ENCODE measurements around the gene DSPP. TPM values are rescaled to one million over a fixed set of nuclear protein-coding genes. Genes with fewer than 3 reads are reported as not detected.

DSPP gene
- total RNA-seq, 1 donor from 2014 or later: not detected

- Histone ChIP-seq H3K4me3 (ENCODE audit: insufficient read depth, low read depth, low read length) (no peak overlapping the region), H3K27ac (ENCODE audit: low read depth, low read length) (no peak overlapping the region), H3K4me1 (ENCODE audit: insufficient read depth, low read length) (no peaks in the 10 kb centered on the region), H3K4me2 (ENCODE audit: low read length) (no peak overlapping the region), H3K79me2 (ENCODE audit: insufficient read depth, low read length) (no peaks in the 10 kb centered on the region), H3K36me3 (ENCODE audit: insufficient read depth, low read length) (no peaks in the 10 kb centered on the region), H3K9me3 (ENCODE audit: insufficient read depth, low read depth, low read length) (no peaks in the 10 kb centered on the region), H3K9ac (ENCODE audit: low read length) (no peak overlapping the region), H4K20me1 (ENCODE audit: insufficient read depth, low read length) (no peaks in the 10 kb centered on the region), H3K27me3 (ENCODE audit: insufficient read depth, low read length) (no peaks in the 10 kb centered on the region), H2AFZ (ENCODE audit: low read depth, low read length) (no peak overlapping the region)
- Mint-ChIP-seq H3K36me3 (ENCODE audit: low read depth, unreplicated experiment) (no peaks in the 10 kb centered on the region), H3K4me3 (ENCODE audit: unreplicated experiment) (no peak overlapping the region), H3K27ac (ENCODE audit: unreplicated experiment) (no peak overlapping the region), H3K4me1 (ENCODE audit: low read depth, unreplicated experiment) (no peaks in the 10 kb centered on the region), H3K27me3 (ENCODE audit: low read depth, unreplicated experiment) (peaks cover 2% of the 10 kb centered on the region), H3K9me3 (ENCODE audit: unreplicated experiment) (peaks cover 2% of the 10 kb centered on the region)
- DNase-seq (ENCODE audit: low read depth): no peak
- TF ChIP-seq EZH2 (IDR thresholded peaks at IDR 0.05; ENCODE audit: insufficient read depth, low read length): no peak
- TF ChIP-seq, protein P1, sequence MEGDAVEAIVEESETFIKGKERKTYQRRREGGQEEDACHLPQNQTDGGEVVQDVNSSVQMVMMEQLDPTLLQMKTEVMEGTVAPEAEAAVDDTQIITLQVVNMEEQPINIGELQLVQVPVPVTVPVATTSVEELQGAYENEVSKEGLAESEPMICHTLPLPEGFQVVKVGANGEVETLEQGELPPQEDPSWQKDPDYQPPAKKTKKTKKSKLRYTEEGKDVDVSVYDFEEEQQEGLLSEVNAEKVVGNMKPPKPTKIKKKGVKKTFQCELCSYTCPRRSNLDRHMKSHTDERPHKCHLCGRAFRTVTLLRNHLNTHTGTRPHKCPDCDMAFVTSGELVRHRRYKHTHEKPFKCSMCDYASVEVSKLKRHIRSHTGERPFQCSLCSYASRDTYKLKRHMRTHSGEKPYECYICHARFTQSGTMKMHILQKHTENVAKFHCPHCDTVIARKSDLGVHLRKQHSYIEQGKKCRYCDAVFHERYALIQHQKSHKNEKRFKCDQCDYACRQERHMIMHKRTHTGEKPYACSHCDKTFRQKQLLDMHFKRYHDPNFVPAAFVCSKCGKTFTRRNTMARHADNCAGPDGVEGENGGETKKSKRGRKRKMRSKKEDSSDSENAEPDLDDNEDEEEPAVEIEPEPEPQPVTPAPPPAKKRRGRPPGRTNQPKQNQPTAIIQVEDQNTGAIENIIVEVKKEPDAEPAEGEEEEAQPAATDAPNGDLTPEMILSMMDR (IDR thresholded peaks at IDR 0.05; ENCODE audit: insufficient read depth, low read depth, low read length): no peak
- FAIRE-seq: no peak
Observed at GRCh38 chr4:87574996-87575395, 33.3 kb upstream of the DSPP start.

DNA sequence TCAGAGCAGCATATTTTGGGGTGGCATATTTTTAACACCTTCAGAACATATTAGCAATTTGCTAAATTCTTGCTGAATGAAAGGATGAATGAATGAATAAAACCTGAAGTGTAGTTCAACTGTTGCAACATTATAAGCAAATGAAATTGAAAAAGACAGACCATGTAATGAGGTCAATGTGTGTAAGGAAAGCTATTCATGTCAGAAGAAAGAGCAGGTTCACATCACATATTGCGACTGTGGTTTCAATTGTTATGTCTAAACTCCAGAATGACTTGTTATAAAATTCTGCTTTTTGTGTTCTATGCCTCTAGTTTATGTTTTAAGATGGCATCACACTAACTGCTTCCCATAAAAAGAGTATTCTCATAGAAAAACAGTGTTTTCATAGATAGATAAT, 32.9 kb upstream of the DSPP start:
- Histone ChIP-seq H4K20me1 (ENCODE audit: insufficient read depth, low read length) (no peaks in the 10 kb centered on the region), H2AFZ (ENCODE audit: low read depth, low read length) (no peak overlapping the region), H3K4me2 (ENCODE audit: low read length) (no peak overlapping the region), H3K36me3 (ENCODE audit: insufficient read depth, low read length) (no peaks in the 10 kb centered on the region), H3K27me3 (ENCODE audit: insufficient read depth, low read length) (no peaks in the 10 kb centered on the region), H3K4me1 (ENCODE audit: insufficient read depth, low read length) (no peaks in the 10 kb centered on the region), H3K4me3 (ENCODE audit: insufficient read depth, low read depth, low read length) (no peak overlapping the region), H3K79me2 (ENCODE audit: insufficient read depth, low read length) (no peaks in the 10 kb centered on the region), H3K27ac (ENCODE audit: low read depth, low read length) (no peak overlapping the region), H3K9me3 (ENCODE audit: insufficient read depth, low read depth, low read length) (no peaks in the 10 kb centered on the region), H3K9ac (ENCODE audit: low read length) (no peak overlapping the region)
- TF ChIP-seq, protein P1 (IDR thresholded peaks at IDR 0.05; ENCODE audit: insufficient read depth, low read depth, low read length): no peak
- TF ChIP-seq EZH2 (IDR thresholded peaks at IDR 0.05; ENCODE audit: insufficient read depth, low read length): no peak
- Mint-ChIP-seq H3K4me3 (ENCODE audit: unreplicated experiment) (no peak overlapping the region), H3K36me3 (ENCODE audit: low read depth, unreplicated experiment) (no peaks in the 10 kb centered on the region), H3K9me3 (ENCODE audit: unreplicated experiment) (peaks cover 2% of the 10 kb centered on the region), H3K27me3 (ENCODE audit: low read depth, unreplicated experiment) (peaks cover 2% of the 10 kb centered on the region), H3K27ac (ENCODE audit: unreplicated experiment) (no peak overlapping the region), H3K4me1 (ENCODE audit: low read depth, unreplicated experiment) (no peaks in the 10 kb centered on the region)
- DNase-seq (ENCODE audit: low read depth): no peak
- FAIRE-seq: no peak

DNA sequence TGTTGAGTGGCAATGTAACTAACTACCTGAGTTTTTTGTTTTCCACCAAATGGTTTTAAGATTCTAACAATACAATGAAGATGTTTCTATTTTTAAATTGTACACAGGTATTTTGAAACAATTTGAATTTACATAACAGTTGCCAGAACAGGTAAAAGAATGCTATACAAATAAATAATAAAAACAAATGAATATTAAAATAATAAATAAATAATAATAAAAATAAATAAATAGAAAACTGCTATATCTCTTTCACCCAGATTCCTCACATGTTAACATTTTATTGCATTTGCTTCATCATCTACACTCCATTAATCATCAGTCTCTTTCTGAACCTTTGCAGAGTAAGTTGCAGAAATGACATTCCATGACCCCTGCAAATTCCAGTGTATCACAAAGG, 32.3 kb upstream of the DSPP start:
- FAIRE-seq (no peak), DNase-seq (ENCODE audit: low read depth) (no peak)
- Histone ChIP-seq H3K4me2 (ENCODE audit: low read length) (no peak overlapping the region), H4K20me1 (ENCODE audit: insufficient read depth, low read length) (no peaks in the 10 kb centered on the region), H3K9me3 (ENCODE audit: insufficient read depth, low read depth, low read length) (no peaks in the 10 kb centered on the region), H3K4me1 (ENCODE audit: insufficient read depth, low read length) (no peaks in the 10 kb centered on the region), H3K27me3 (ENCODE audit: insufficient read depth, low read length) (no peaks in the 10 kb centered on the region), H3K9ac (ENCODE audit: low read length) (no peak overlapping the region), H3K36me3 (ENCODE audit: insufficient read depth, low read length) (no peaks in the 10 kb centered on the region), H3K27ac (ENCODE audit: low read depth, low read length) (no peak overlapping the region), H2AFZ (ENCODE audit: low read depth, low read length) (no peak overlapping the region), H3K79me2 (ENCODE audit: insufficient read depth, low read length) (no peaks in the 10 kb centered on the region), H3K4me3 (ENCODE audit: insufficient read depth, low read depth, low read length) (no peak overlapping the region)
- TF ChIP-seq, protein P1 (IDR thresholded peaks at IDR 0.05; ENCODE audit: insufficient read depth, low read depth, low read length): no peak
- H3K36me3 Mint-ChIP-seq (ENCODE audit: low read depth, unreplicated experiment): no peaks in the 10 kb centered on the region
- no peak overlapping the region for H3K27ac Mint-ChIP-seq (ENCODE audit: unreplicated experiment)
- no peak overlapping the region for H3K4me3 Mint-ChIP-seq (ENCODE audit: unreplicated experiment)
- H3K4me1 Mint-ChIP-seq (ENCODE audit: low read depth, unreplicated experiment): no peaks in the 10 kb centered on the region
- H3K9me3 Mint-ChIP-seq (ENCODE audit: unreplicated experiment): peaks cover 2% of the 10 kb centered on the region
- peaks cover 2% of the 10 kb centered on the region for H3K27me3 Mint-ChIP-seq (ENCODE audit: low read depth, unreplicated experiment)
